HEK293 (cell line): ENCODE results near the gene SP6.

ENCODE experiments used
- FEZF1 ChIP-seq: fragments of 450-650 bp; formaldehyde crosslinking; IDR thresholded peaks from 2 replicates; pipeline ENCODE4 v1.5.1; 2016; ENCODE audit warnings: missing biosample characterization, missing genetic modification characterization
- HOXC10 ChIP-seq: sonication (generic); formaldehyde crosslinking; IDR thresholded peaks from 2 replicates; pipeline ENCODE4 v1.8.1; 2023; ENCODE audit warnings: mild to moderate bottlenecking, missing genetic modification reagents
- KLF1 ChIP-seq: fragments of 450-650 bp; formaldehyde crosslinking; IDR thresholded peaks from 2 replicates; pipeline ENCODE4 v1.5.1; 2016; ENCODE audit warnings: missing biosample characterization, missing genetic modification characterization
- KLF8 ChIP-seq: fragments of 450-650 bp; formaldehyde crosslinking; IDR thresholded peaks from 2 replicates; pipeline ENCODE4 v1.5.1; 2016; ENCODE audit warnings: missing biosample characterization, missing genetic modification characterization
- KLF9 ChIP-seq: fragments of 450-650 bp; formaldehyde crosslinking; IDR thresholded peaks from 2 replicates; pipeline ENCODE4 v1.5.1; 2016; ENCODE audit warnings: missing biosample characterization, missing genetic modification characterization, low read depth
- TCF7L2 ChIP-seq: IDR thresholded peaks from 2 replicates; pipeline ENCODE4 v1.6.1; 2011; ENCODE audit warnings: low read depth, mild to moderate bottlenecking, inconsistent platforms, low read length, moderate library complexity, borderline replicate concordance
- YY2 ChIP-seq: fragments of 450-650 bp; formaldehyde crosslinking; IDR thresholded peaks from 2 replicates; pipeline ENCODE4 v1.5.1; 2016; ENCODE audit warnings: missing biosample characterization, missing genetic modification characterization
- ZBTB17 ChIP-seq: fragments of 450-650 bp; formaldehyde crosslinking; IDR thresholded peaks from 2 replicates; pipeline ENCODE4 v1.5.1; 2016; ENCODE audit warnings: missing biosample characterization, missing genetic modification characterization
- ZBTB21 ChIP-seq: fragments of 450-650 bp; formaldehyde crosslinking; IDR thresholded peaks from 2 replicates; pipeline ENCODE4 v1.5.1; 2017; ENCODE audit warnings: missing biosample characterization, missing genetic modification characterization
- ZNF214 ChIP-seq: fragments of 450-650 bp; formaldehyde crosslinking; IDR thresholded peaks from 2 replicates; pipeline ENCODE4 v1.5.1; 2017; ENCODE audit warnings: missing biosample characterization, mild to moderate bottlenecking, missing genetic modification characterization, borderline replicate concordance
- ZNF274 ChIP-seq, 2 experiments: fragments of 200-500 bp in 1 of 2; fragments of 450-650 bp in 1 of 2; sonication (Bioruptor generic) in 1 of 2; formaldehyde crosslinking in 1 of 2; IDR thresholded peaks; 2 replicates each; pipeline versions ENCODE4 v1.5.1 to v1.6.1; 2014 to 2016; ENCODE audit warnings: borderline replicate concordance in 1 of 2, inconsistent platforms in 1 of 2, low read length in 1 of 2, missing biosample characterization in 1 of 2, missing genetic modification characterization in 1 of 2
- ZNF311 ChIP-seq: fragments of 450-650 bp; formaldehyde crosslinking; IDR thresholded peaks from 2 replicates; pipeline ENCODE4 v1.5.1; 2017; ENCODE audit warnings: missing biosample characterization, missing genetic modification characterization, borderline replicate concordance
- ZNF423 ChIP-seq: fragments of 450-650 bp; formaldehyde crosslinking; IDR thresholded peaks from 2 replicates; pipeline ENCODE4 v1.5.1; 2016; ENCODE audit warnings: missing biosample characterization, missing genetic modification characterization
- ZNF521 ChIP-seq: fragments of 450-650 bp; formaldehyde crosslinking; IDR thresholded peaks from 2 replicates; pipeline ENCODE4 v1.5.1; 2017; ENCODE audit warnings: missing biosample characterization, mild to moderate bottlenecking, missing genetic modification characterization
- ZNF561 ChIP-seq: fragments of 450-650 bp; IDR thresholded peaks from 2 replicates; pipeline ENCODE4 v1.5.1; 2018; ENCODE audit warnings: missing biosample characterization, missing genetic modification characterization, borderline replicate concordance
- ZNF610 ChIP-seq: fragments of 450-650 bp; formaldehyde crosslinking; IDR thresholded peaks from 2 replicates; pipeline ENCODE4 v1.5.1; 2016; ENCODE audit warnings: missing biosample characterization, missing genetic modification characterization, borderline replicate concordance
- TF ChIP-seq, protein P1 (sequence below): fragments of 450-650 bp; formaldehyde crosslinking; IDR thresholded peaks from 2 replicates; pipeline ENCODE4 v1.5.1; 2016; ENCODE audit warnings: missing biosample characterization, missing genetic modification characterization
- TF ChIP-seq, protein P2 (sequence below): fragments of 450-650 bp; formaldehyde crosslinking; IDR thresholded peaks from 2 replicates; pipeline ENCODE4 v1.5.1; 2017; ENCODE audit warnings: missing biosample characterization, missing genetic modification characterization
- TF ChIP-seq, protein P3 (sequence below): fragments of 450-650 bp; formaldehyde crosslinking; IDR thresholded peaks from 2 replicates; pipeline ENCODE4 v1.5.1; 2016; ENCODE audit warnings: missing biosample characterization, missing genetic modification characterization
- TF ChIP-seq, protein P4 (sequence below): fragments of 450-650 bp; formaldehyde crosslinking; IDR thresholded peaks from 2 replicates; pipeline ENCODE4 v1.5.1; 2016; ENCODE audit warnings: missing biosample characterization, missing genetic modification characterization
- TF ChIP-seq, protein P5 (sequence below): fragments of 450-650 bp; formaldehyde crosslinking; IDR thresholded peaks from 2 replicates; pipeline ENCODE4 v1.5.1; 2016; ENCODE audit warnings: missing biosample characterization, missing genetic modification characterization, low read depth
- TF ChIP-seq, protein P6 (sequence below): fragments of 450-650 bp; IDR thresholded peaks from 2 replicates; pipeline ENCODE4 v1.5.1; 2018; ENCODE audit warnings: missing biosample characterization, mild to moderate bottlenecking, missing genetic modification characterization
- TF ChIP-seq, protein P7 (sequence below): fragments of 450-650 bp; formaldehyde crosslinking; optimal IDR thresholded peaks from 2 replicates; pipeline ENCODE3; 2016; ENCODE audit warnings: missing biosample characterization, mild to moderate bottlenecking, missing genetic modification characterization

SP6 gene

DNA sequence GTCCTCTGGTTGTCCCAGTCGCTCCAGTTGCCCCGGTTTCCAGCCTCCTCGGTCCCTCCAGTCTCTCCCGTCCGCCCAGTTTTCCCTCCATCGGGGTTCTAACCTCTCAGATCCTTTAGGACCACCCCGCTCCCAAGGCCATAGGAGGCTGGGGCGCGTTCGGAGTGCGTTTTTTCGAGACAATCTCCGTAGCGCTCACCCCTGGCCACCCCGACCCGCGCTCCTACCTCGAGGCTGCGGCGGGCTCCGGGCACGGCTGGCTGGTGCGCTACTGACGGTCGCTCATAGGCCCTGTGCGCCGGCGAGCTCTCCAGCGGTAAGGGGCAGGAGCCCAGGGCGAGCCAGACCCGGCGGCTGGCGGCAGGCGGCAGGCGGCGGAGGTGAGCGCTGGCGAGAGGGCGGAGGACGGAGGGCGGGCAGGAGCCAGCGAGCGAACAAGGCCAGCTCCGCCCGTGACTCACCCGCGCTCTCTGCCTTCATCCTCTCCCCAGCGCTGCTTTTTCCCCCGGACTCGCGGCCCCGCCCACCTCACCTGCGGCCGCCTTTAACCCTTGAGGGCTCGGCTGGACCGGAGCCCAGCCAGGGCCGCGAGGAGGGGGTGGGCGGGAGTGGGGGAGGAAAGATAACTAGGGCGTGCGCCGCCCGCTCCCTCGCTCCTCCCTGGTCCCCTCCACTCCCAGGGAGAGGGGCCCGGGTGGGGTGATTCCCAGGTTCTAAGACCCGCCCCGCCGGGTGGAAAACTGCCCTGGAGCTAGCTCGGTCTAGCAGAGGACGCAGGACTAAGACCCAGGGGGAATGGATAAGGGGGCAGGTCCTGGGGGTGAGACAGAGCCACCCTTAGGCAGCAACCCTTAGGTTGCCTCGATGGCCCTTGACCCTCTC is at the start of gene SP6 (continued):
- TF ChIP-seq, protein P1, sequence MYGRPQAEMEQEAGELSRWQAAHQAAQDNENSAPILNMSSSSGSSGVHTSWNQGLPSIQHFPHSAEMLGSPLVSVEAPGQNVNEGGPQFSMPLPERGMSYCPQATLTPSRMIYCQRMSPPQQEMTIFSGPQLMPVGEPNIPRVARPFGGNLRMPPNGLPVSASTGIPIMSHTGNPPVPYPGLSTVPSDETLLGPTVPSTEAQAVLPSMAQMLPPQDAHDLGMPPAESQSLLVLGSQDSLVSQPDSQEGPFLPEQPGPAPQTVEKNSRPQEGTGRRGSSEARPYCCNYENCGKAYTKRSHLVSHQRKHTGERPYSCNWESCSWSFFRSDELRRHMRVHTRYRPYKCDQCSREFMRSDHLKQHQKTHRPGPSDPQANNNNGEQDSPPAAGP = peak; percentile 88
- TF ChIP-seq, protein P2, sequence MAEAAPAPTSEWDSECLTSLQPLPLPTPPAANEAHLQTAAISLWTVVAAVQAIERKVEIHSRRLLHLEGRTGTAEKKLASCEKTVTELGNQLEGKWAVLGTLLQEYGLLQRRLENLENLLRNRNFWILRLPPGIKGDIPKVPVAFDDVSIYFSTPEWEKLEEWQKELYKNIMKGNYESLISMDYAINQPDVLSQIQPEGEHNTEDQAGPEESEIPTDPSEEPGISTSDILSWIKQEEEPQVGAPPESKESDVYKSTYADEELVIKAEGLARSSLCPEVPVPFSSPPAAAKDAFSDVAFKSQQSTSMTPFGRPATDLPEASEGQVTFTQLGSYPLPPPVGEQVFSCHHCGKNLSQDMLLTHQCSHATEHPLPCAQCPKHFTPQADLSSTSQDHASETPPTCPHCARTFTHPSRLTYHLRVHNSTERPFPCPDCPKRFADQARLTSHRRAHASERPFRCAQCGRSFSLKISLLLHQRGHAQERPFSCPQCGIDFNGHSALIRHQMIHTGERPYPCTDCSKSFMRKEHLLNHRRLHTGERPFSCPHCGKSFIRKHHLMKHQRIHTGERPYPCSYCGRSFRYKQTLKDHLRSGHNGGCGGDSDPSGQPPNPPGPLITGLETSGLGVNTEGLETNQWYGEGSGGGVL = peak; percentile 89
- TF ChIP-seq TCF7L2 (no peak), KLF8 (tag by site-specific recombination) (peak; percentile 23; the same call in 1 of the 2 replicates), FEZF1 (tag by site-specific recombination) (no peak), ZNF274 (IDR thresholded peaks at IDR 0.05; ENCODE audit: low read length) (no peak), ZNF274 (tag by site-specific recombination; IDR thresholded peaks at IDR 0.05; ENCODE audit: borderline replicate concordance) (no peak), HOXC10 (no peak), ZBTB17 (tag by site-specific recombination) (peak; percentile 66), ZNF521 (tag by site-specific recombination) (no peak), ZBTB21 (tag by site-specific recombination) (no peak), ZNF561 (tag by site-specific recombination) (peak; percentile 23; the same call in 1 of the 2 replicates), ZNF610 (no peak), ZNF214 (no peak), YY2 (no peak), KLF9 (tag by site-specific recombination) (peak; percentile 80), ZNF311 (no peak), ZNF423 (tag by site-specific recombination) (no peak), KLF1 (tag by site-specific recombination) (peak; percentile 91)
- TF ChIP-seq, protein P3, sequence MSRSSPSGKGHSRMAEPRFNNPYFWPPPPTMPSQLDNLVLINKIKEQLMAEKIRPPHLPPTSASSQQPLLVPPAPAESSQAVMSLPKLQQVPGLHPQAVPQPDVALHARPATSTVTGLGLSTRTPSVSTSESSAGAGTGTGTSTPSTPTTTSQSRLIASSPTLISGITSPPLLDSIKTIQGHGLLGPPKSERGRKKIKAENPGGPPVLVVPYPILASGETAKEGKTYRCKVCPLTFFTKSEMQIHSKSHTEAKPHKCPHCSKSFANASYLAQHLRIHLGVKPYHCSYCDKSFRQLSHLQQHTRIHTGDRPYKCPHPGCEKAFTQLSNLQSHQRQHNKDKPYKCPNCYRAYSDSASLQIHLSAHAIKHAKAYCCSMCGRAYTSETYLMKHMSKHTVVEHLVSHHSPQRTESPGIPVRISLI (tag by site-specific recombination) = no peak
- TF ChIP-seq, protein P4, sequence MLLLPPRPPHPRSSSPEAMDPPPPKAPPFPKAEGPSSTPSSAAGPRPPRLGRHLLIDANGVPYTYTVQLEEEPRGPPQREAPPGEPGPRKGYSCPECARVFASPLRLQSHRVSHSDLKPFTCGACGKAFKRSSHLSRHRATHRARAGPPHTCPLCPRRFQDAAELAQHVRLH (tag by site-specific recombination) = no peak
- TF ChIP-seq, protein P5, sequence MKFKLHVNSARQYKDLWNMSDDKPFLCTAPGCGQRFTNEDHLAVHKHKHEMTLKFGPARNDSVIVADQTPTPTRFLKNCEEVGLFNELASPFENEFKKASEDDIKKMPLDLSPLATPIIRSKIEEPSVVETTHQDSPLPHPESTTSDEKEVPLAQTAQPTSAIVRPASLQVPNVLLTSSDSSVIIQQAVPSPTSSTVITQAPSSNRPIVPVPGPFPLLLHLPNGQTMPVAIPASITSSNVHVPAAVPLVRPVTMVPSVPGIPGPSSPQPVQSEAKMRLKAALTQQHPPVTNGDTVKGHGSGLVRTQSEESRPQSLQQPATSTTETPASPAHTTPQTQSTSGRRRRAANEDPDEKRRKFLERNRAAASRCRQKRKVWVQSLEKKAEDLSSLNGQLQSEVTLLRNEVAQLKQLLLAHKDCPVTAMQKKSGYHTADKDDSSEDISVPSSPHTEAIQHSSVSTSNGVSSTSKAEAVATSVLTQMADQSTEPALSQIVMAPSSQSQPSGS = no peak
- TF ChIP-seq, protein P6, sequence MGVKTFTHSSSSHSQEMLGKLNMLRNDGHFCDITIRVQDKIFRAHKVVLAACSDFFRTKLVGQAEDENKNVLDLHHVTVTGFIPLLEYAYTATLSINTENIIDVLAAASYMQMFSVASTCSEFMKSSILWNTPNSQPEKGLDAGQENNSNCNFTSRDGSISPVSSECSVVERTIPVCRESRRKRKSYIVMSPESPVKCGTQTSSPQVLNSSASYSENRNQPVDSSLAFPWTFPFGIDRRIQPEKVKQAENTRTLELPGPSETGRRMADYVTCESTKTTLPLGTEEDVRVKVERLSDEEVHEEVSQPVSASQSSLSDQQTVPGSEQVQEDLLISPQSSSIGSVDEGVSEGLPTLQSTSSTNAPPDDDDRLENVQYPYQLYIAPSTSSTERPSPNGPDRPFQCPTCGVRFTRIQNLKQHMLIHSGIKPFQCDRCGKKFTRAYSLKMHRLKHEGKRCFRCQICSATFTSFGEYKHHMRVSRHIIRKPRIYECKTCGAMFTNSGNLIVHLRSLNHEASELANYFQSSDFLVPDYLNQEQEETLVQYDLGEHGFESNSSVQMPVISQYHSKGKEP (tag by site-specific recombination) = no peak
- TF ChIP-seq, protein P7, sequence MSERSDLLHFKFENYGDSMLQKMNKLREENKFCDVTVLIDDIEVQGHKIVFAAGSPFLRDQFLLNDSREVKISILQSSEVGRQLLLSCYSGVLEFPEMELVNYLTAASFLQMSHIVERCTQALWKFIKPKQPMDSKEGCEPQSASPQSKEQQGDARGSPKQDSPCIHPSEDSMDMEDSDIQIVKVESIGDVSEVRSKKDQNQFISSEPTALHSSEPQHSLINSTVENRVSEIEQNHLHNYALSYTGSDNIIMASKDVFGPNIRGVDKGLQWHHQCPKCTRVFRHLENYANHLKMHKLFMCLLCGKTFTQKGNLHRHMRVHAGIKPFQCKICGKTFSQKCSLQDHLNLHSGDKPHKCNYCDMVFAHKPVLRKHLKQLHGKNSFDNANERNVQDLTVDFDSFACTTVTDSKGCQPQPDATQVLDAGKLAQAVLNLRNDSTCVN = peak; percentile 55
